Posterior cingulate gyrus (tissue), 11 donors: Measurements from ENCODE around the gene ANKRD18A.

ENCODE experiments used
- DNase-seq, 10 donors: peaks; one replicate each; pipeline versions ENCODE4 v3.0.0 to v3.0.0-alpha.2; 2020 to 2021; ENCODE audit warnings: mixed read lengths in 3 of 10
- intact Hi-C: fragments of 100-400 bp; cut with DNase I; formaldehyde crosslinking; loops from one replicate; pipeline ENCODE4 v1.15.1; 2023

Gene ANKRD18A

GRCh38 chr9:38620483-38621433 is at the start of gene ANKRD18A:
TSS of gene ANKRD18A (minus strand) at chr9:38620596. CDS start at chr9:38620285, 311 bp downstream.
- DNase-seq = peak; percentile 60 to 96 (median 77)
- intact Hi-C loops = no loop called here

GRCh38 chr9:38668791-38669466 is 48.5 kb upstream of the ANKRD18A start:
- intact Hi-C loops = no loop called here
- no peak for DNase-seq

- intact Hi-C loops = loop anchor here (5.0 kb wide), 1 partner anchor 39 kb away; no protein-coding TSS in a partner anchor
- DNase-seq = peak in 9 of 10 donors; percentile 41 to 95 (median 61)
Measured at GRCh38 chr9:38662763-38663593, 42.6 kb upstream of the ANKRD18A start.

- intact Hi-C loops = no loop called here
- DNase-seq = no peak
Measured at GRCh38 chr9:38659538-38659937, 39.1 kb upstream of the ANKRD18A start.

GRCh38 chr9:38656896-38657295 is 36.5 kb upstream of the ANKRD18A start:
- intact Hi-C loops = no loop called here
- no peak for DNase-seq

GRCh38 chr9:38652486-38652885 is 32.1 kb upstream of the ANKRD18A start:
- intact Hi-C loops = no loop called here
- DNase-seq = no peak

GRCh38 chr9:38652044-38652443 is 31.6 kb upstream of the ANKRD18A start:
- intact Hi-C loops = no loop called here
- no peak for DNase-seq

- intact Hi-C loops = no loop called here
- DNase-seq = no peak
Measured at GRCh38 chr9:38651400-38652042, 31.1 kb upstream of the ANKRD18A start.

GRCh38 chr9:38650564-38650963 is 30.2 kb upstream of the ANKRD18A start:
- DNase-seq = no peak
- intact Hi-C loops = no loop called here

GRCh38 chr9:38649731-38650363 is 29.5 kb upstream of the ANKRD18A start:
- no peak for DNase-seq
- intact Hi-C loops = no loop called here

GRCh38 chr9:38644601-38645000 is 24.2 kb upstream of the ANKRD18A start:
- DNase-seq = no peak
- intact Hi-C loops = no loop called here

GRCh38 chr9:38643815-38644173 is 23.4 kb upstream of the ANKRD18A start:
- DNase-seq = no peak
- intact Hi-C loops = no loop called here

- peak in 1 of 10 donors; percentile 16 for DNase-seq
- intact Hi-C loops = no loop called here
Measured at GRCh38 chr9:38642951-38643814, 22.8 kb upstream of the ANKRD18A start.

- peak in 5 of 10 donors; percentile 34 to 89 (median 45) for DNase-seq
- intact Hi-C loops = no loop called here
Measured at GRCh38 chr9:38641985-38642864, 21.8 kb upstream of the ANKRD18A start.

- intact Hi-C loops = no loop called here
Measured at GRCh38 chr9:38641142-38641541, 20.7 kb upstream of the ANKRD18A start.

GRCh38 chr9:38639577-38639940 is 19.2 kb upstream of the ANKRD18A start:
- DNase-seq = no peak
- intact Hi-C loops = no loop called here

More at GRCh38 chr9:38641142-38641541, 20.7 kb upstream of the ANKRD18A start:
- no peak for DNase-seq

GRCh38 chr9:38638881-38639576 is 18.6 kb upstream of the ANKRD18A start:
- no peak for DNase-seq
- intact Hi-C loops = no loop called here
